ENCODE measurements around the gene PREX1.

DNA sequence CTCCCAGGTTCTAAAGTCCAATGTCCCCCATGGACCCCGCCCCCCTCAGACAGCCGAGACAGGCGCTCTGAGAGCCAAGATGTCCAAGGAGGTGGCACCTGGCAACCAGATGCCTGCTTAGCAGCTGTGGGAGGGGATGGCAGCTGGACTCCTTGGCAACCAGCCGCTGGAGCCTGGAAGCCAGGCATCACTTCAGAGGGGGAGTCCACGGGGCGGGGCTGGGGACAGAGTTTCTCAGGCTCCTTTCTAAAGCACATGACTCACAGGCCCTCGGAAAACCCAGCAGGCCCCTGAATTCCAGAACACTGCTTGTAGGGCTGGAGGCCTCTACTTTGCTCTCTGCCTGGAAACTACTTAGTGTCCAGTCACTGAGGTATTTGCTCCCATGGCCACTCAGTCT, 51.5 kb downstream of the PREX1 start:
- no peak for TF ChIP-seq EZH2 (IDR thresholded peaks at IDR 0.05; ENCODE audit: low read length, missing control alignments)
- TF ChIP-seq, protein P1, sequence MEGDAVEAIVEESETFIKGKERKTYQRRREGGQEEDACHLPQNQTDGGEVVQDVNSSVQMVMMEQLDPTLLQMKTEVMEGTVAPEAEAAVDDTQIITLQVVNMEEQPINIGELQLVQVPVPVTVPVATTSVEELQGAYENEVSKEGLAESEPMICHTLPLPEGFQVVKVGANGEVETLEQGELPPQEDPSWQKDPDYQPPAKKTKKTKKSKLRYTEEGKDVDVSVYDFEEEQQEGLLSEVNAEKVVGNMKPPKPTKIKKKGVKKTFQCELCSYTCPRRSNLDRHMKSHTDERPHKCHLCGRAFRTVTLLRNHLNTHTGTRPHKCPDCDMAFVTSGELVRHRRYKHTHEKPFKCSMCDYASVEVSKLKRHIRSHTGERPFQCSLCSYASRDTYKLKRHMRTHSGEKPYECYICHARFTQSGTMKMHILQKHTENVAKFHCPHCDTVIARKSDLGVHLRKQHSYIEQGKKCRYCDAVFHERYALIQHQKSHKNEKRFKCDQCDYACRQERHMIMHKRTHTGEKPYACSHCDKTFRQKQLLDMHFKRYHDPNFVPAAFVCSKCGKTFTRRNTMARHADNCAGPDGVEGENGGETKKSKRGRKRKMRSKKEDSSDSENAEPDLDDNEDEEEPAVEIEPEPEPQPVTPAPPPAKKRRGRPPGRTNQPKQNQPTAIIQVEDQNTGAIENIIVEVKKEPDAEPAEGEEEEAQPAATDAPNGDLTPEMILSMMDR (conservative IDR thresholded peaks at IDR 0.05 in 1 of 2, IDR thresholded peaks at IDR 0.05 in 1 of 2; ENCODE audit: low read depth in 1 of 2, low read length in 2 of 2), result no peak

Measured in fibroblast of lung (primary cell).